ENCODE results near the gene ARFGAP3.

Gene ARFGAP3

GRCh38 chr22:42873356-42873755 is 16.3 kb upstream of the ARFGAP3 start:
- no peak for DNase-seq (ENCODE audit: low read depth)
- no peak for TF ChIP-seq CTCF (IDR thresholded peaks at IDR 0.05; ENCODE audit: low read depth, low read length, missing control alignments)
- in situ Hi-C loops (cut with HindIII; ENCODE audit: low sequenced_read_pairs): no loop called here
- H3K4me3 ChIP-seq (ENCODE audit: low read depth, low read length): no peak overlapping the region

- peak; percentile 32 for DNase-seq (ENCODE audit: low read depth)
- H3K4me3 ChIP-seq (ENCODE audit: low read depth, low read length): no peak overlapping the region
- no peak for TF ChIP-seq CTCF (IDR thresholded peaks at IDR 0.05; ENCODE audit: low read depth, low read length, missing control alignments)
- in situ Hi-C loops (cut with HindIII; ENCODE audit: low sequenced_read_pairs): no loop called here
These were observed 15.7 kb upstream of the ARFGAP3 start for GRCh38 chr22:42872821-42873220.

DNA sequence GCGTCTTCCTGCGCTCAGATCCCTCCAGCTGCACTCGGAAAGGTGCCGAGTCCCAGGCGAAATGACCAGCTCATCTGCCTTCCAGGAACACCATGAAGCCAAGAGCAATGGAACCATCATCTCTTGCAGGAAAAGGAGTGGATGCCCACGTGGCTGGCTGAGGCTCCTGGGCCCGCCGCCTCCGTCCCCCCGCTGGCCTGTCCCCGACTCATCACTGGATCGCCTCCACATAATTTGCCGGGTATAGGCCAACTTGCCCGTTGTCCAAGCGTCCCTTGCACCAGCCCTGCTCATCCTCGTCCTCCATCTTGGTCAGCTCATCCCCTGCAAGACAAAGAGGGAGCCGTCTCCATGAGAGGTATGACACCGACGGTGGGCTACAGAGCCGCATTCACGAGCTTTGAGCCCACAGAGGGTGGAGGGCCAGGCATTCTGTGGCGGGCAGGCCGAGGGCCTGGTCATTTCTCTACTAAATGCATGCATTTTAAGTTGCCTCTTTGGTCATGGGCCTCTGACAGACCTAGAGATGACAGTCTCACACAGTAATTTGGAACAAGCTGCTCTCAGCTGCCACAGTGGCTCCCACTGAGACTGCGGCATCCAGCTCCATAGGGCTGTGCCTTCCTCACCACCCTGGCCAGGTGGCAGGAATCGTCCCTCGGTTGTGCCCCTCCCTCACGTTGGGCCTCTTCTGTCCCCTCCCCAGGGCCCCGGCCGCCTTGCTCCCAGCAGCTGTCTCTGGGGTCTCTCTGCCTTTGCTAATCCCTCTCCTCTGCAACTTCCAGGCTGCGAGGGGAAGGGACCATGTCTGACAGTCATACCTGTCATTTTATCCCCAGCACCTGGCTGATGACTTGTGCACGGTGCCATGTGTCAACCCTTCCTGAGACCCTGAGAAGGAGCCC is 14.3 kb upstream of the ARFGAP3 start:
- in situ Hi-C loops (cut with HindIII; ENCODE audit: low sequenced_read_pairs): no loop called here
- H3K4me3 ChIP-seq (ENCODE audit: low read depth, low read length): no peak overlapping the region
- DNase-seq (ENCODE audit: low read depth): no peak
- TF ChIP-seq CTCF (IDR thresholded peaks at IDR 0.05; ENCODE audit: low read depth, low read length, missing control alignments): no peak

DNA sequence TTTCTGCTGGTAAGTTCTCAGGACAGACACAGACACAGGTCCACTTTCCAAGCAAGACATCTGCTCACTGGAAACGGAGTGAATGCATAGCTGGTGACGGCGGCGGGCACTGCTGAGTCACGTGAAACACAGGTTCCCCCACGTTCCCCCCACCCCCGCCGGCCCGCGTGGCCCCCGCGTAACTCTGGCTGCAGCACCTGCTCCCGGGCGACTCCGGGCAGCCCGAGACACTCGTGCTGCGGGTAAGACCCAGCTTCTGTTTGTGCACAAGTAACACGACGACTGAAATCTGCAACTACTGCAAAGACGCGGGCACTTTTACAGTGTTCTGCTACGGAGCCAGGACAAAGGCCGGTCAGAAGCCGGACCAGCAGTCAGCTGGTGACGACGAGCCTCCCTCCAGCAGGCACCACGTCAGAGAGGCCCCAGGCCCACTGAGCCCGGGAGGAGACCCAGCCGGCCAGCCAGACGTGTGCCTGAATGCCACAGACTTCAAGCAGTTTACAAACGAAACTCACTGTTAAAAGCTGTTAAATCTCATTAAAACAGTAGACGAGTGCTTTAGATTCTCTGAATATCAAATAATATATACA is 12.9 kb upstream of the ARFGAP3 start:
- in situ Hi-C loops (cut with HindIII; ENCODE audit: low sequenced_read_pairs): no loop called here
- H3K4me3 ChIP-seq (ENCODE audit: low read depth, low read length): no peak overlapping the region
- no peak for TF ChIP-seq CTCF (IDR thresholded peaks at IDR 0.05; ENCODE audit: low read depth, low read length, missing control alignments)
- no peak for DNase-seq (ENCODE audit: low read depth)

DNA sequence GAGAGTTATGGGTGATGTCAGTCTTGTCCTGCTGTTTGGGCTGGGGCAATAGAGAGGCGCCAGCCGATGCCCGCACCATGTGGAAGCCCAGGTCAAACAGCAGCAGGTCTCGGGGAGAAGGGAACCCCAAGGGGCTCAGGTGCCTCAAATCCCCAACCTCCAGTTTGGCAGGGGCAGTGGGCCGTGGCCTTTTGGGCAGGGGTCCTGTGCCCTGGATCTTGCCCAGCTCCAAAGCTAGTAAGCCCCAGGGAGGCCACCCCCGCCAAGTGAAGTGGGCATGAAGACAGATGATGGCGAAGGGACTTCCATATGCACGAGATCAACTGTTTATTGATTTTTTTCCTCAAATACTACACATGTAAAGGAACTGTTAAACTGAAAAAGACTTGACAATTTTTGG is 12.4 kb upstream of the ARFGAP3 start:
- DNase-seq (ENCODE audit: low read depth): no peak
- no peak overlapping the region for H3K4me3 ChIP-seq (ENCODE audit: low read depth, low read length)
- in situ Hi-C loops (cut with HindIII; ENCODE audit: low sequenced_read_pairs): no loop called here
- no peak for TF ChIP-seq CTCF (IDR thresholded peaks at IDR 0.05; ENCODE audit: low read depth, low read length, missing control alignments)

DNA sequence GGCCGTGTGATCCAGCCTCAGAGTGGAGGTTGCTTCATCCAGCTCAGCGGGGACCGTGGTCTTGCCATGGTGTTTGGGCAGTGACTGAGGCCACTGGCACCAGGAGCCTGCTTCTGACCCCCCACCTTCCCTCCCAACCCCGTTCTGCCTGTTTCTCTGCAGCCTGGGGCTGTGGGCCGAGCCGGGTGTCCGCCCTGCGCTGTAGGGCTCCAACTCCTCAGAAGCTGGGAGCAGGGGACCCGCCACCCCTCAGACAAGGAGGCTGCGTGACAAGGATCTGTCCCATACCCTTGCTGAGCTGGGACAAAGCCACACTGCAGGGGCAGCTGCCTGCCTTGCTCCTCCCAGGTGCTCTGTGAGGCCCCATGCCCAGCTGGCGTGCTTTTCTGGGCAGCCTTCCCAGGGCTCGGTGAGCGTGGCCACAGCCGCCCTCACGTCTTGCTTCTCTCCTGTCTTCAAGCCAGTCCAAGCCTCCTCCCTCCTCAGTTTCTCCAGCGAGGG is 11.7 kb upstream of the ARFGAP3 start:
- peak; percentile 67 for DNase-seq (ENCODE audit: low read depth)
- in situ Hi-C loops (cut with HindIII; ENCODE audit: low sequenced_read_pairs): no loop called here
- no peak overlapping the region for H3K4me3 ChIP-seq (ENCODE audit: low read depth, low read length)
- no peak for TF ChIP-seq CTCF (IDR thresholded peaks at IDR 0.05; ENCODE audit: low read depth, low read length, missing control alignments)

Measured in astrocyte of the cerebellum (primary cell).